MCF 10A (cell line): ENCODE data around the gene THAP3. TPM values are rescaled to one million over a fixed set of nuclear protein-coding genes. Genes with fewer than 3 reads are reported as not detected.

Experiments
- BruUV-seq: library from RNA; stranded (reverse); fragments of 400-500 nt; replicated peaks from 2 replicates; lab custom pipeline; 2021; lab: Mats Ljungman, UMichigan
- CTCF ChIA-PET: fragments of 300-600 bp; sonication (Branson Sonifier 250); formaldehyde crosslinking; extraction: SDS; loops from one replicate; lab custom pipeline; 2021; ENCODE audit warnings: antibody characterized with exemption, inconsistent platforms; lab: Yijun Ruan, JAX
- POLR2A ChIA-PET: fragments of 300-600, 350-650 bp; sonication (Branson Sonifier 250); formaldehyde crosslinking; extraction: SDS; loops from one replicate; lab custom pipeline; 2020; ENCODE audit warnings: antibody characterized with exemption, inconsistent platforms; lab: Yijun Ruan, JAX
- DNase-seq: peaks from one replicate; pipeline ENCODE4 v3.0.0-alpha.2; 2018; ENCODE audit not compliant: unreplicated experiment
- H3K27ac Mint-ChIP-seq: one replicate; pipeline ENCODE4 v1.8.0; 2022; ENCODE audit warnings: mild to moderate bottlenecking, low read depth, mixed read lengths; ENCODE audit not compliant: unreplicated experiment
- H3K27me3 Mint-ChIP-seq: one replicate; pipeline ENCODE4 v1.8.0; 2022; ENCODE audit warnings: mixed read lengths; ENCODE audit not compliant: insufficient read depth, unreplicated experiment
- H3K36me3 Mint-ChIP-seq: one replicate; pipeline ENCODE4 v1.8.0; 2022; ENCODE audit warnings: mild to moderate bottlenecking, moderate library complexity, mixed read lengths; ENCODE audit not compliant: insufficient read depth, unreplicated experiment
- H3K4me1 Mint-ChIP-seq: one replicate; pipeline ENCODE4 v1.8.0; 2022; ENCODE audit warnings: mixed read lengths; ENCODE audit not compliant: insufficient read depth, unreplicated experiment
- H3K4me3 Mint-ChIP-seq: one replicate; pipeline ENCODE4 v1.8.0; 2022; ENCODE audit warnings: mild to moderate bottlenecking, moderate library complexity, mixed read lengths; ENCODE audit not compliant: unreplicated experiment
- H3K9me3 Mint-ChIP-seq: one replicate; pipeline ENCODE4 v1.8.0; 2022; ENCODE audit warnings: mixed read lengths; ENCODE audit not compliant: unreplicated experiment
- intact Hi-C: fragments of 100-400 bp; cut with micrococcal nuclease; formaldehyde crosslinking; loops from 2 replicates; pipeline ENCODE4 v1.14.1; 2022
- total RNA-seq: library from RNA; stranded (reverse); gene quantifications from 2 replicates; pipeline ENCODE4 v1.2.3, GENCODE V29; 2022
- TF ChIP-seq, protein P1 (sequence below): fragments of 200-600 bp; IDR thresholded peaks from one replicate; pipeline ENCODE4 v1.8.0; 2022; ENCODE audit warnings: antibody characterized with exemption, mild to moderate bottlenecking; ENCODE audit not compliant: unreplicated experiment

Gene THAP3
- total RNA-seq, 1 experiment from 2014 or later = 14.7 TPM

DNA sequence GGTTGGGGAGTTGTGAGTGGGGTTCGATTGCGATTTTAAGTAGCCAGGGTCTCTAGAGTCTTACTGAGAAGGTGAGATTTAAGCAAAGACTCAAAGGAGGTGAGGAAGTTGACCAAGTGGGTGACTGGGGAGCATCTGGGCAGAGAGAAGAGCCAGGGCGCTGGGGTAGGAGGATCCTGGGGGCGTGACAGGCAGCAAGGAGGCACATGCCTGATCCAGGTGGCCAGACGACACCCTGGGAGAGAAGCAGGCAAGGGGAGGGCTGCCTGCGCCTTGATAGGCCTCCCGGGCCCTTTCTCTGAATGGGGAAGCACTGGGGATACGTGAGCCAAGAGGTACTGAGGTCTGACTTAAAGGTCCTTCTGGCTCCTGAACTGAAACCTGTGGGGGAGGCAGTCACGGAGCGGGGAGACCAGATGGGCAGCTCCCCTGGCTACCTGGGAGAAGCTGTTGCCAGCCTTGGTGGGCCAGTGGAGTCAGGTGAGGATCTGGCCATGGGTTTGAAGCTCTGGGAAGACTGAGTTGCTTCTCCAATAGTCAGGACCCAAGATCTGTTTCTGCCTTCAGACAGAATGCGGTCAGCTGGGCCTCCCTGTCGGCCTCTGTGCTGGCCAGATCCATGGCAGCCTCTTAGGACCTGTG, 39.5 kb upstream of the THAP3 start:
- Mint-ChIP-seq H3K27me3 (no peaks in the 10 kb centered on the region), H3K27ac (no peak overlapping the region), H3K4me3 (no peak overlapping the region), H3K9me3 (no peaks in the 10 kb centered on the region), H3K36me3 (peaks cover 27% of the 10 kb centered on the region), H3K4me1 (peaks cover 33% of the 10 kb centered on the region)
- ChIA-PET POLR2A (interaction anchor here (6.9 kb wide), 1 partner anchor 17 kb away, joined by 69 read pairs; the partner anchor contains the start of gene KLHL21), CTCF (interaction anchor here (1.5 kb wide), 1 partner anchor 12 kb away, joined by 3 read pairs; no protein-coding TSS in a partner anchor)
- no TSS peak for BruUV-seq
- intact Hi-C loops = no loop called here
- no peak for DNase-seq
- TF ChIP-seq, protein P1, sequence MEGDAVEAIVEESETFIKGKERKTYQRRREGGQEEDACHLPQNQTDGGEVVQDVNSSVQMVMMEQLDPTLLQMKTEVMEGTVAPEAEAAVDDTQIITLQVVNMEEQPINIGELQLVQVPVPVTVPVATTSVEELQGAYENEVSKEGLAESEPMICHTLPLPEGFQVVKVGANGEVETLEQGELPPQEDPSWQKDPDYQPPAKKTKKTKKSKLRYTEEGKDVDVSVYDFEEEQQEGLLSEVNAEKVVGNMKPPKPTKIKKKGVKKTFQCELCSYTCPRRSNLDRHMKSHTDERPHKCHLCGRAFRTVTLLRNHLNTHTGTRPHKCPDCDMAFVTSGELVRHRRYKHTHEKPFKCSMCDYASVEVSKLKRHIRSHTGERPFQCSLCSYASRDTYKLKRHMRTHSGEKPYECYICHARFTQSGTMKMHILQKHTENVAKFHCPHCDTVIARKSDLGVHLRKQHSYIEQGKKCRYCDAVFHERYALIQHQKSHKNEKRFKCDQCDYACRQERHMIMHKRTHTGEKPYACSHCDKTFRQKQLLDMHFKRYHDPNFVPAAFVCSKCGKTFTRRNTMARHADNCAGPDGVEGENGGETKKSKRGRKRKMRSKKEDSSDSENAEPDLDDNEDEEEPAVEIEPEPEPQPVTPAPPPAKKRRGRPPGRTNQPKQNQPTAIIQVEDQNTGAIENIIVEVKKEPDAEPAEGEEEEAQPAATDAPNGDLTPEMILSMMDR = no peak

DNA sequence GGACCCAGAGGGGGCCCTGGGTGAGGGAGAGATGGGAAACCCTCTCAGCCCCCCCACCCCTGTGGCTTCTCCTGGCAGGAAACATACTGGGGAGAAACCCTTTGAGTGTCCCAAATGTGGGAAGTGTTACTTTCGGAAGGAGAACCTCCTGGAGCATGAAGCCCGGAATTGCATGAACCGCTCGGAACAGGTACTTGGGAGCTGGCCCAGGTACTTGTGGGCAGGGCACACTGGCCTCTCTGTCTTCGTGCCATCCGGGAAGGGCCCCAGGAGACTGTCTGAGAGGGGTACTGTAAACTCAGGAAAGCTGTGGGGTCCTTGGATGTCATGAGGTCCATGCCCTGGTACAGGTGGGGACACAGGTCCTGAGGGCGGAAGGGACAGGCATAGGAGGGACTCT, 38.8 kb upstream of the THAP3 start:
- Mint-ChIP-seq H3K36me3 (peaks cover 34% of the 10 kb centered on the region), H3K27me3 (no peaks in the 10 kb centered on the region), H3K9me3 (no peaks in the 10 kb centered on the region), H3K27ac (no peak overlapping the region), H3K4me1 (peaks cover 30% of the 10 kb centered on the region), H3K4me3 (no peak overlapping the region)
- ChIA-PET POLR2A (interaction anchor here (6.9 kb wide), 1 partner anchor 16 kb away, joined by 69 read pairs; the partner anchor contains the start of gene KLHL21), CTCF (interaction anchor here (0.7 to 1.5 kb wide), 2 partner anchors 12 to 30 kb away, joined by 3 to 4 read pairs; partner anchors contain the start of gene TAS1R1)
- intact Hi-C loops = no loop called here
- no TSS peak for BruUV-seq
- TF ChIP-seq, protein P1 = no peak
- DNase-seq = no peak

DNA sequence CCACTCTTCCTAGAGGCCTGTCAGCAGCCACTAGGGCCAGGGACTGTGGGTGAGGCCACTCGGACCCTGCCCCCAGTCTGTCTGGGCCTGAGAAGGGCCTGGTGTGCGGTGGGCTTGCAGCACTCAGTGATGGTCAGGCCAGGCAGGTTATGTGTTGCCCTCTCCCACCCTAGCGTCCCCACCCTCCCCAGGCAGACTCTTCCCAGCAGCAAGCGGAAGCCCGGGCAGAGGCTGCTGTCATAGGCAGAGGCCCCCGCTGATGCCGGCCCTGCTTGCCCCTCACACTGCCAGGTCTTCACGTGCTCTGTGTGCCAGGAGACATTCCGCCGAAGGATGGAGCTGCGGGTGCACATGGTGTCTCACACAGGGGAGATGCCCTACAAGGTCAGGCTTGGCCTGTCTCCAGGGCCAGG, 38.3 kb upstream of the THAP3 start:
- BruUV-seq = no TSS peak
- H3K36me3 Mint-ChIP-seq = peaks cover 38% of the 10 kb centered on the region
- no peaks in the 10 kb centered on the region for H3K27me3 Mint-ChIP-seq

More for the DNA sequence above, 38.3 kb upstream of the THAP3 start:
- intact Hi-C loops = no loop called here
- Mint-ChIP-seq H3K4me3 (no peak overlapping the region), H3K4me1 (peaks cover 25% of the 10 kb centered on the region), H3K9me3 (no peaks in the 10 kb centered on the region), H3K27ac (no peak overlapping the region)
- POLR2A ChIA-PET = interaction anchor here (6.9 kb wide), 1 partner anchor 16 kb away, joined by 69 read pairs; the partner anchor contains the start of gene KLHL21
- CTCF ChIA-PET = interaction anchor here (0.7 kb wide), 1 partner anchor 31 kb away, joined by 4 read pairs; the partner anchor contains the start of gene TAS1R1
- no peak for DNase-seq
- TF ChIP-seq, protein P1 = no peak
